Upper lobe of right lung (tissue), 1 donor: Measurements from ENCODE around the gene HOXD9. TPM values are rescaled to one million over a fixed set of nuclear protein-coding genes. Genes with fewer than 3 reads are reported as not detected.
A peak's percentile ranks its signal among the peaks of the same experiment; 100 is the strongest.

Experiments
- ATAC-seq: fragments of 200-7000 bp; cut with Tn5 transposase; one replicate; pipeline ENCODE4 v1.9.1; 2020; ENCODE audit warnings: mild to moderate bottlenecking, moderate library complexity
- DNase-seq: peaks from one replicate; pipeline ENCODE4 v3.0.0-alpha.2; 2020
- H3K27ac ChIP-seq: fragments of 200-600 bp; one replicate; pipeline ENCODE4 v1.8.0; 2022
- H3K27me3 ChIP-seq: fragments of 200-600 bp; one replicate; pipeline ENCODE4 v1.8.0; 2022; ENCODE audit warnings: mild to moderate bottlenecking
- H3K36me3 ChIP-seq: fragments of 200-600 bp; one replicate; pipeline ENCODE4 v1.8.0; 2022
- H3K4me1 ChIP-seq: fragments of 200-600 bp; one replicate; pipeline ENCODE4 v1.8.0; 2022
- H3K4me3 ChIP-seq: fragments of 200-600 bp; one replicate; pipeline ENCODE4 v1.8.0; 2022; ENCODE audit warnings: mild to moderate bottlenecking
- H3K9me3 ChIP-seq: fragments of 200-600 bp; one replicate; pipeline ENCODE4 v1.8.0; 2022
- CTCF ChIP-seq: fragments of 200-600 bp; IDR thresholded peaks from one replicate; pipeline ENCODE4 v1.8.0; 2022; ENCODE audit warnings: antibody characterized with exemption
- intact Hi-C: fragments of 100-400 bp; cut with DNase I; formaldehyde crosslinking; loops from one replicate; pipeline ENCODE4 v1.11.0; 2022
- total RNA-seq: library from RNA; stranded (reverse); fragmentation: NEBNext Ultra II Directional; extraction: Animal tissue kit (Norgen Biotek cat#: 25700); gene quantifications from one replicate; pipeline ENCODE4 v1.2.1, GENCODE V29; 2021
- donor health status: DM: no; HTN: yes; CAD: no; lungs with severe emphysema.

HOXD9 gene
- total RNA-seq, 1 donor from 2014 or later = 1.6 TPM

GRCh38 chr2:176128172-176128981, 5.9 kb downstream of the HOXD9 start:
- H3K4me3 ChIP-seq = peak overlapping the region; percentile 10
- H3K27ac ChIP-seq = no peak overlapping the region
- DNase-seq (no peak), ATAC-seq (no peak)
- intact Hi-C loops = loop anchor here (5.0 kb wide), 1 partner anchor 509 kb away; no protein-coding TSS in a partner anchor
- peaks cover 5% of the 10 kb centered on the region for H3K4me1 ChIP-seq
- no peak for TF ChIP-seq CTCF
- H3K9me3 ChIP-seq = no peaks in the 10 kb centered on the region
- peaks cover 96% of the 10 kb centered on the region for H3K27me3 ChIP-seq
- no peaks in the 10 kb centered on the region for H3K36me3 ChIP-seq

GRCh38 chr2:176128982-176129796, 6.7 kb downstream of the HOXD9 start, which contains the start of gene HOXD8:
Gene HOXD8, plus strand, starts transcription at chr2:176129705. Its CDS starts 662 bp downstream, at chr2:176130367.
- Histone ChIP-seq H3K27me3 (peaks cover 96% of the 10 kb centered on the region), H3K27ac (no peak within 1 kb of the TSS), H3K36me3 (no peaks in the 10 kb centered on the region), H3K9me3 (no peaks in the 10 kb centered on the region), H3K4me3 (peak within 1 kb of the TSS; percentile 26), H3K4me1 (peaks cover 4% of the 10 kb centered on the region)
- DNase-seq (peak; percentile 57), ATAC-seq (peak; percentile 36)
- no peak for TF ChIP-seq CTCF
- intact Hi-C loops = loop anchor here (5.0 kb wide), 1 partner anchor 508 kb away; no protein-coding TSS in a partner anchor

GRCh38 chr2:176129813-176130146, 7.3 kb downstream of the HOXD9 start:
- no peak for DNase-seq
- peaks cover 4% of the 10 kb centered on the region for H3K4me1 ChIP-seq
- no peaks in the 10 kb centered on the region for H3K36me3 ChIP-seq
- H3K4me3 ChIP-seq = peak overlapping the region; percentile 10
- peaks cover 96% of the 10 kb centered on the region for H3K27me3 ChIP-seq
- H3K27ac ChIP-seq = no peak overlapping the region
- no peak for ATAC-seq
- TF ChIP-seq CTCF = no peak
- H3K9me3 ChIP-seq = no peaks in the 10 kb centered on the region
- intact Hi-C loops = loop anchor here (5.0 to 10.0 kb wide), 3 partner anchors 325 to 508 kb away; no protein-coding TSS in a partner anchor

GRCh38 chr2:176130147-176130956, 7.8 kb downstream of the HOXD9 start:
- DNase-seq (peak; percentile 60), ATAC-seq (peak; percentile 24)
- Histone ChIP-seq H3K4me3 (peak overlapping the region; percentile 26), H3K27ac (no peak overlapping the region), H3K9me3 (no peaks in the 10 kb centered on the region), H3K27me3 (peaks cover 96% of the 10 kb centered on the region), H3K36me3 (no peaks in the 10 kb centered on the region), H3K4me1 (peaks cover 4% of the 10 kb centered on the region)
- intact Hi-C loops = loop anchor here (10.0 kb wide), 2 partner anchors 324 to 424 kb away; no protein-coding TSS in a partner anchor
- no peak for TF ChIP-seq CTCF
